WERI-Rb-1 (cell line): ENCODE data around the gene ADCY9.

ENCODE experiments used
- DNase-seq: peaks from one replicate; pipeline ENCODE4 v3.0.0-alpha.2; 2020
- H3K27ac ChIP-seq: fragments of 250-450 bp; sonication (Bioruptor Pico); 2 replicates; pipeline ENCODE4 v1.5.1; 2020; ENCODE audit warnings: mild to moderate bottlenecking, moderate library complexity
- H3K27me3 ChIP-seq: fragments of 250-450 bp; sonication (Bioruptor Pico); 2 replicates; pipeline ENCODE4 v1.5.1; 2021; ENCODE audit warnings: mild to moderate bottlenecking, low read depth, moderate library complexity; ENCODE audit not compliant: insufficient read depth, severe bottlenecking
- H3K36me3 ChIP-seq: fragments of 250-450 bp; sonication (Bioruptor Pico); 2 replicates; pipeline ENCODE4 v1.5.1; 2020; ENCODE audit warnings: mild to moderate bottlenecking, moderate library complexity
- H3K4me3 ChIP-seq: 2 replicates; pipeline ENCODE4 v1.5.1; 2011; ENCODE audit warnings: low read depth, mild to moderate bottlenecking, control low read depth, low read length
- H3K9me3 ChIP-seq: fragments of 250-450 bp; sonication (Bioruptor Pico); 2 replicates; pipeline ENCODE4 v1.5.1; 2021; ENCODE audit warnings: mild to moderate bottlenecking, moderate library complexity; ENCODE audit not compliant: severe bottlenecking
- CTCF ChIP-seq: IDR thresholded peaks from 2 replicates; pipeline ENCODE4 v1.5.1; 2011; ENCODE audit warnings: low read depth, mild to moderate bottlenecking, control low read depth, inconsistent platforms, low read length

The ADCY9 gene

GRCh38 chr16:4026854-4027253 is 89.4 kb downstream of the ADCY9 start:
- DNase-seq, result no peak
- peaks cover 8% of the 10 kb centered on the region; the same call in 1 of the 2 replicates for H3K36me3 ChIP-seq
- no peak overlapping the region for H3K4me3 ChIP-seq
- TF ChIP-seq CTCF, result no peak
- H3K27me3 ChIP-seq, result no peaks in the 10 kb centered on the region
- H3K27ac ChIP-seq, result no peak overlapping the region
- no peaks in the 10 kb centered on the region for H3K9me3 ChIP-seq

- H3K9me3 ChIP-seq, result no peaks in the 10 kb centered on the region
- H3K36me3 ChIP-seq, result 0 out of 2 replicates have a peak, but pooled peaks cover 4% of the 10 kb centered on the region
- no peak overlapping the region for H3K4me3 ChIP-seq
- H3K27me3 ChIP-seq, result no peaks in the 10 kb centered on the region
- TF ChIP-seq CTCF, result no peak
- DNase-seq, result no peak
- no peak overlapping the region for H3K27ac ChIP-seq
Measured at GRCh38 chr16:4025428-4025827, 90.8 kb downstream of the ADCY9 start.

GRCh38 chr16:4021916-4022315 is 94.3 kb downstream of the ADCY9 start:
- DNase-seq, result no peak
- TF ChIP-seq CTCF, result no peak
- Histone ChIP-seq H3K36me3 (no peaks in the 10 kb centered on the region), H3K27me3 (no peaks in the 10 kb centered on the region), H3K27ac (no peak overlapping the region), H3K4me3 (no peak overlapping the region), H3K9me3 (no peaks in the 10 kb centered on the region)

- no peak overlapping the region for H3K4me3 ChIP-seq
- no peak for DNase-seq
- H3K27ac ChIP-seq, result no peak overlapping the region
- no peaks in the 10 kb centered on the region for H3K27me3 ChIP-seq
- H3K9me3 ChIP-seq, result no peaks in the 10 kb centered on the region
- H3K36me3 ChIP-seq, result no peaks in the 10 kb centered on the region
- TF ChIP-seq CTCF, result no peak
Measured at GRCh38 chr16:4021070-4021779, 95.0 kb downstream of the ADCY9 start.

GRCh38 chr16:4019371-4019791 is 96.9 kb downstream of the ADCY9 start:
- Histone ChIP-seq H3K9me3 (no peaks in the 10 kb centered on the region), H3K36me3 (no peaks in the 10 kb centered on the region), H3K27me3 (no peaks in the 10 kb centered on the region), H3K27ac (no peak overlapping the region), H3K4me3 (no peak overlapping the region)
- TF ChIP-seq CTCF, result no peak
- DNase-seq, result no peak

- H3K36me3 ChIP-seq, result no peaks in the 10 kb centered on the region
- TF ChIP-seq CTCF, result no peak
- H3K9me3 ChIP-seq, result no peaks in the 10 kb centered on the region
- no peak overlapping the region for H3K4me3 ChIP-seq
- H3K27me3 ChIP-seq, result no peaks in the 10 kb centered on the region
- no peak overlapping the region for H3K27ac ChIP-seq
- no peak for DNase-seq
Measured at GRCh38 chr16:4018391-4018790, 97.9 kb downstream of the ADCY9 start.
